ENCODE data around the gene SCAF1.
"Not testable (repeated sequence)": the region's sequence is repeated elsewhere in the genome, so short reads cannot be mapped to it uniquely, and the experiment has no call there.

SCAF1 gene

DNA sequence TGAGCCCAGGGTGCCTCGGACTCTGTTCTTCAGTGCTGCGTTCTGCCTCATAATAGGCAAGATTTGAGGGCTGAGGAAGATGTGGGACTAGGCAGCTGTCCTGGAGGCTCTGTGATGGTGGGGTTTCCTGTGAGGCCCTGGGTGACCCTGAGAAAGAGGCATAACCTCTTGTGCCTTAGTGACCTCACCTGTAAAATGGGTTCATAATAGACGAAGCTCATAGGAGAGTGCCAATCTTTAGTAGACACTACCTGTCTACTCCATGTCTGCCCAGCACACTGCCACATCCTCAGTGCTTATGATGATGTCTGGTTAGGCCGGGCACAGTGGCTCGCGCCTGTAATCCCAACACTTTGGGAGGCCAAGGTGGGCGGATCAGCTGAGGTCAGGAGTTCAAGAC is 25.5 kb upstream of the SCAF1 start:
- Histone ChIP-seq H3K9ac (ENCODE audit: low read length in 2 of 2) (no peak overlapping the region), H3K4me3 (ENCODE audit: low read length in 2 of 2) (no peak overlapping the region), H3K4me1 (ENCODE audit: control insufficient read depth, insufficient read depth, low read length) (peaks cover 7% of the 10 kb centered on the region), H3K36me3 (ENCODE audit: control insufficient read depth in 2 of 2, insufficient read depth in 2 of 2, low read length in 2 of 2) (peaks cover 28 to 42% of the 10 kb centered on the region in 2 donors), H3K9me3 (ENCODE audit: control insufficient read depth in 2 of 2, low read length in 2 of 2) (no peaks in the 10 kb centered on the region), H3K27me3 (ENCODE audit: control insufficient read depth in 1 of 2, insufficient read depth in 2 of 2, low read length in 2 of 2) (no peaks in the 10 kb centered on the region), H3K27ac (ENCODE audit: low read length) (no peak overlapping the region)

DNA sequence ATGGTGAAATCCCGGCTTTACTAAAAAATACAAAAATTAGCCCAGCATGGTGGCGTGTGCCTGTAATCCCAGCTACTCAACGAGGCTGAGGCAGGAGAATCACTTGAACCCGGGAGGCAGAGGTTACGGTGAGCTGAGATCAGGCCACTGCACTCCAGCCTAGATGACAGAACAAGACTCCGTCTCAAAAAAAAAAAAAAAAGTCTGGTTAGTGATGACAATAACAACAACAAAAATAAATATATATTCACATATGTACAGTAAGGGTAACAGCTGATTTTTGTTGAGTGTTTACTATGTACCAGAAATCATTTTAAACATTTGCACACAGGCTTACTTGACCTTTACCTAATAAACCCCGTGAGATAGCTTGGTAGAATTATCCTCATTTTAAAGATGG is 25.1 kb upstream of the SCAF1 start:
- H3K9me3 ChIP-seq (ENCODE audit: control insufficient read depth in 2 of 2, low read length in 2 of 2): no peaks in the 10 kb centered on the region
- H3K36me3 ChIP-seq (ENCODE audit: control insufficient read depth in 2 of 2, insufficient read depth in 2 of 2, low read length in 2 of 2): peaks cover 32 to 46% of the 10 kb centered on the region in 2 donors
- H3K4me3 ChIP-seq (ENCODE audit: low read length in 2 of 2): no peak overlapping the region
- H3K27ac ChIP-seq (ENCODE audit: low read length): no peak overlapping the region
- no peak overlapping the region for H3K9ac ChIP-seq (ENCODE audit: low read length in 2 of 2)
- peaks cover 7% of the 10 kb centered on the region for H3K4me1 ChIP-seq (ENCODE audit: control insufficient read depth, insufficient read depth, low read length)
- H3K27me3 ChIP-seq (ENCODE audit: control insufficient read depth in 1 of 2, insufficient read depth in 2 of 2, low read length in 2 of 2): no peaks in the 10 kb centered on the region

DNA sequence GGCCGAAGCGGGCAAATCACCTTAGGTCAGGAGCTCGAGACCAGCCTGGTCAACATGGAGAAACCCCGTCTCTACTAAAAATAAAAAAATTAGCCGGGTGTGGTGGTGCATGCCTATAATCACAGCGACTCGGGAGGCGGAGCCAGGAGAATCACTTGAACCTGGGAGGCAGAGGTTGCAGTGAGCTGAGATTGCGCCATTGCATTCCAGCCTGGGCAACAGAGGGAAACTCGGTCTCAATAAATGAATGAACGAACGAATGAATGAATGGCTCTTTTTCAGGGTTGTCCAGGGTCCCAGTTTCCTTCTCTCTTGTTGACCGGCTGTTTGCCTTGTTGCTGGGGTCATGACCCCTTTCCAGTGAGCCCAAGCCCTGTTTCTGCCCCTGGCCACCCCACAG is 24.1 kb upstream of the SCAF1 start:
- H3K4me1 ChIP-seq (ENCODE audit: control insufficient read depth, insufficient read depth, low read length); H3K9ac ChIP-seq (ENCODE audit: low read length in 2 of 2); H3K27ac ChIP-seq (ENCODE audit: low read length); H3K27me3 ChIP-seq (ENCODE audit: control insufficient read depth in 1 of 2, insufficient read depth in 2 of 2, low read length in 2 of 2); H3K4me3 ChIP-seq (ENCODE audit: low read length in 2 of 2); H3K9me3 ChIP-seq (ENCODE audit: control insufficient read depth in 2 of 2, low read length in 2 of 2): not testable (repeated sequence)
- H3K36me3 ChIP-seq (ENCODE audit: control insufficient read depth in 2 of 2, insufficient read depth in 2 of 2, low read length in 2 of 2): peaks cover 32 to 44% of the 10 kb centered on the region in 2 donors

DNA sequence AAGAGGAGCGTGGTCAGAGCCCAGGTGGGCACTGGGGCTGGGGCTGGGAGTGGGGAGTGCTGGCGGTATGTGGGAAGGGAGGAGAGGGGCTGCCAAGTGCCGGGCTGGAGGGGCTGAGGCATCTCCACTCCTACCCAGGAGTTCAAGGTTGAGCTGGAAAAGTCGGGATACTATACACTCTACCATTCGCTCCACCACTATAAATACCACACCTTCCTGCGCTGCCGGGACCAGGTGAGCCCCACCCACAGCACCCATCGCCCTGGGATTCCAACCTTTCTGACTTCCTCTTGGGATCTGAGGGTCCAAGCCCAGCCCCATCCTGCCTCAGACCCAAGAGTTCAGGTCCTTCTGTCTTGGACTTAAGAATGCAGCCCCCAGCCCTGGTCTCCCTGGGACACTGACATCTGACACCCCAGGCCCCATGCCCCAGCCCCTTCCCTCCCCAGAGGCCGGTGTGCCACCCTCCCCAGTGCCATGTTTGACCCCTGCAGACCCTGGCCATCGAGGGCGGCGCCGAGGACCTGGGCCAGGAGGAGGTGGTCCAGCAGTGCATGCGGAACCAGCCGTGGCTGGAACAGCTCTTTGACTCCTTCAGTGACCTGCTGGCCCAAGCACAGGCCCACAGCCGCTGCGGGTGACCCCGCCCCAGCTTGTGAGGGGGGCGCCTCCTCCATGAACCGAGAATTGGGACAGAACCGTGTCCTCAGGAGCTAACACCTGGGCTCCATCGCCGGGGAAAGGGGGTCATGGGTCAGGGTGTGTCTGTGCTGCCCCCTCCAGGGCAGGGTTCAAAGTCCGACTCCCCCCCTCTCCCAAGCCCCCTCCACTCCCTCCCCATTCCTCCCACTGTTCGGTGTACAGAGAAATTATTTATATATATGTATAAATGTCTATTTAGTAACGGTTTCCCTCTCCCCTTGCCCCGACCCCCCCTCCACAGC is 16.8 kb upstream of the SCAF1 start:
- H3K27ac ChIP-seq (ENCODE audit: low read length): no peak overlapping the region
- H3K9me3 ChIP-seq (ENCODE audit: control insufficient read depth in 2 of 2, low read length in 2 of 2): no peaks in the 10 kb centered on the region
- peaks cover 16 to 25% of the 10 kb centered on the region in 2 donors for H3K36me3 ChIP-seq (ENCODE audit: control insufficient read depth in 2 of 2, insufficient read depth in 2 of 2, low read length in 2 of 2)

DNA sequence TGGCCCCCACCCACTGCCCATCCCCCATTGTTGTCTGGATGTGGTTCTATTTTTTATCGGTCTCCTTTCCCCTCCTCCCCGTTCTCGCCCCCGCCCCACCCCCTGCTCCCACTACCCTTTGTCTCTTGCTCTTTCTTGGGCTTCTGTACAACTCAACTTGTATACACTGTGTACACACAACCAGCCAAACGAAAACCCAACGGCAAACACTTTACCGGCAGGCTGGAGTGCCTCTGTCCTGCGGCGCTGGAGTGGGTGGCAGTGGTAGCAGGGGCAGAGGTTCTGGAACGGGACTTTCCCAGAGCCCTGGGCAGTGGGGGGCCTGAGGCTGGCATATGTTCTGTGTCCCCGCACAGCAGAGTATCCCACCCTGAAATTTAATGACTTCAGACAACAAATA is 15.8 kb upstream of the SCAF1 start:
- no peaks in the 10 kb centered on the region for H3K27me3 ChIP-seq (ENCODE audit: control insufficient read depth in 1 of 2, insufficient read depth in 2 of 2, low read length in 2 of 2)
- H3K9ac ChIP-seq (ENCODE audit: low read length in 2 of 2): no peak overlapping the region
- H3K27ac ChIP-seq (ENCODE audit: low read length): no peak overlapping the region
- H3K4me1 ChIP-seq (ENCODE audit: control insufficient read depth, insufficient read depth, low read length): peaks cover 11% of the 10 kb centered on the region
- H3K9me3 ChIP-seq (ENCODE audit: control insufficient read depth in 2 of 2, low read length in 2 of 2): no peaks in the 10 kb centered on the region
- peaks cover 16 to 22% of the 10 kb centered on the region in 2 donors for H3K36me3 ChIP-seq (ENCODE audit: control insufficient read depth in 2 of 2, insufficient read depth in 2 of 2, low read length in 2 of 2)
- no peak overlapping the region for H3K4me3 ChIP-seq (ENCODE audit: low read length in 2 of 2)

More for the DNA sequence above, 16.8 kb upstream of the SCAF1 start:
- no peaks in the 10 kb centered on the region for H3K27me3 ChIP-seq (ENCODE audit: control insufficient read depth in 1 of 2, insufficient read depth in 2 of 2, low read length in 2 of 2)
- H3K4me3 ChIP-seq (ENCODE audit: low read length in 2 of 2): no peak overlapping the region
- peaks cover 5% of the 10 kb centered on the region for H3K4me1 ChIP-seq (ENCODE audit: control insufficient read depth, insufficient read depth, low read length)
- H3K9ac ChIP-seq (ENCODE audit: low read length in 2 of 2): no peak overlapping the region

DNA sequence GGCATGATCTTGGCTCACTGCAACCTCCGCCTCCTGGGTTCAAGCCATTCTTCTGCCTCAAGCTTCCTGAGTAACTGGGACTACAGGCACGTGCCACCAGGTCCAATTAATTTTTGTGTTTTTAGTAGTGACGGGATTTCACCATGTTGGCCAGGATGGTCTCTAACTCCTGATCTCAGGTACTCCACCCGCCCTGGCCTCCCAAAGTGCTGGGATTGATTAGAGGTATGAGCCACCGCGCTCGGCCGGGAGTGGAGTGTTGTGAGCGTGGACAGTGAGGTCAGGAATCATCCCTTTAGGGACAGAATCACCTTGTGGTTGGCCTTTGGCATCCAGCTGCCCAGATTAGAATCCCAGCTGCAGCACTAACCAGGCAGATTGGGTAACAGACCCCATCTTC is 12.3 kb upstream of the SCAF1 start:
- H3K9ac ChIP-seq (ENCODE audit: low read length in 2 of 2): no peak overlapping the region
- no peak overlapping the region for H3K4me3 ChIP-seq (ENCODE audit: low read length in 2 of 2)
- no peaks in the 10 kb centered on the region for H3K9me3 ChIP-seq (ENCODE audit: control insufficient read depth in 2 of 2, low read length in 2 of 2)
- no peaks in the 10 kb centered on the region for H3K27me3 ChIP-seq (ENCODE audit: control insufficient read depth in 1 of 2, insufficient read depth in 2 of 2, low read length in 2 of 2)
- peaks cover 8 to 10% of the 10 kb centered on the region in 2 donors for H3K36me3 ChIP-seq (ENCODE audit: control insufficient read depth in 2 of 2, insufficient read depth in 2 of 2, low read length in 2 of 2)
- H3K27ac ChIP-seq (ENCODE audit: low read length): no peak overlapping the region
- H3K4me1 ChIP-seq (ENCODE audit: control insufficient read depth, insufficient read depth, low read length): peaks cover 15% of the 10 kb centered on the region

DNA sequence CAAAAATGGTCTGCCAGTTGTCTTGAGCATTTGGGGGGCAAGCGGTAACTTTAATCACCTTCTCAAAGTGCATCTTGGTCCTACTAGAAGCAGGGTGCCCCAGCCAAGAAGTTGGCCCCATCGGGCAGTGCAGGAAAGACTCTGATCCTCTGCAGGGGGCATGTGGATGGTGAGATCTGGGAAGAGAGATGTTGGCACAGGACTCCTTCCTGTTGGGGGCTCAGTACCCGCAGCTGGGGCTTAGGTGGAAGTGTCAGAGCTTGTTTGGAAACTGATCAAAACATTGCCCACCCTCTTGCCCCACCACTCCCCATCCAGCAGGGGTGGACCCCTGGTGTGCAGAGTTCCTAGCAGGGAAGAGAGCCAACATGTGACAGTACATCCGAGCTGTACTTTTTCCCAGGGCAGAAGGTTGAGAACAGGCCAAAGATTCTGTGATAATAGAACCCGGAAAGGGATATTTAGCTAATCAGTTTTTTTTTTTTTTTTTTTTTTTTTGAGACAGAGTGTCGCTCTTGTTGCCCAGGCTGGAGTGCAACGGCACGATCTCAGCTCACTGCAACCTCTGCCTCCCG is 10.9 kb upstream of the SCAF1 start:
- H3K27me3 ChIP-seq (ENCODE audit: control insufficient read depth in 1 of 2, insufficient read depth in 2 of 2, low read length in 2 of 2): no peaks in the 10 kb centered on the region
- H3K9me3 ChIP-seq (ENCODE audit: control insufficient read depth in 2 of 2, low read length in 2 of 2): no peaks in the 10 kb centered on the region
- peaks cover 18% of the 10 kb centered on the region for H3K4me1 ChIP-seq (ENCODE audit: control insufficient read depth, insufficient read depth, low read length)
- H3K27ac ChIP-seq (ENCODE audit: low read length): peak overlapping the region; percentile 37
- H3K36me3 ChIP-seq (ENCODE audit: control insufficient read depth in 2 of 2, insufficient read depth in 2 of 2, low read length in 2 of 2): peaks cover 10 to 13% of the 10 kb centered on the region in 2 donors
- peak overlapping the region in 1 of 2 donors; percentile 15 for H3K4me3 ChIP-seq (ENCODE audit: low read length in 2 of 2)
- H3K9ac ChIP-seq (ENCODE audit: low read length in 2 of 2): peak overlapping the region in 1 of 2 donors; percentile 42

DNA sequence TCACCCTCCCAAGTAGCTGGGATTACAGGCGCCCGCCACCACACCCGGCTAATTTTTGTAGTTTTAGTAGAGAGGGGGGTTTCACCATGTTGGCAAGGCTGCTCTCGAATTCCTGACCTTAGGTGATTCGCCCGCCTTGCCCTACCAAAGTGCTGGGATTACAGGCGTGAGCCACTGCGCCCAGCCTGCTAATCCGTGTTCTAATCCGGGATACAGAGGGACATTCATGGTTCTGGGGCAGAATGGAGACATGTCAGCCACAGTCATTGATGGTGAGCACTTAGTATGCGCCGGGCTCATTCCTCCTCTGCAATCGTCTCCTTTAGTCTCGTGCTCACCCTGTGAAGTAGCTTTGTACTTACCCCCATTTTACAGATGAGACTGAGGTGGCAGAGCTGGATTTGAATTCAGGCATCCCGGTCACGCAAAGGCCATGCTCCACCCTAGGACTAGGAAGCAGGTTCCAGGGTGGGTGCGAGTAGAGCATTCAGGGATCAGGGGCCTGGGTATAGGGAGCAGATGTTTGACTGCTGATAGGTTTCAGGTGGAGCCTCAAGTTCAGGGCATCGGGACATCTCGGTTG is 10.3 kb upstream of the SCAF1 start:
- Histone ChIP-seq H3K4me3 (ENCODE audit: low read length in 2 of 2) (no peak overlapping the region), H3K9ac (ENCODE audit: low read length in 2 of 2) (no peak overlapping the region), H3K36me3 (ENCODE audit: control insufficient read depth in 2 of 2, insufficient read depth in 2 of 2, low read length in 2 of 2) (peaks cover 11 to 16% of the 10 kb centered on the region in 2 donors), H3K4me1 (ENCODE audit: control insufficient read depth, insufficient read depth, low read length) (peaks cover 23% of the 10 kb centered on the region), H3K27ac (ENCODE audit: low read length) (no peak overlapping the region), H3K9me3 (ENCODE audit: control insufficient read depth in 2 of 2, low read length in 2 of 2) (no peaks in the 10 kb centered on the region), H3K27me3 (ENCODE audit: control insufficient read depth in 1 of 2, insufficient read depth in 2 of 2, low read length in 2 of 2) (no peaks in the 10 kb centered on the region)

DNA sequence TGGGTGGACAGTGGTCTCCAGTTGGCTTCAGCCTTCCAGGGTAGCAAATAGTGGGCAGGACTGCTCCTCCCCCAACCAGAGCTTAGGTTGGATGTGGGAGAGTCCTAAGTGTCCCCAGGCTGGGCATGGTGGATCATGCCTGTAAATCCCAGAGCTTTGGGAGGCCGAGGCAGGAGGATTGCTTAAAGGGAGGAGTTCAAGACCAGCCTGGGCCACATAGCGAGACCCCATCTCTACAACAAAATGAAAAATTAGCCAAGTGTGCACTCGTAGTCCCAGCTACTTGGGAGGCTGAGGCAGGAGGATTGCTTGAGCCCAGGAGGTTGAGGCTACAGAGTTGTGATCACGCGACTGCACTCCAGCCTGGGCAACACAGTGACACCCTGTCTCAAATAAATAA is 9.4 kb upstream of the SCAF1 start:
- H3K9ac ChIP-seq (ENCODE audit: low read length in 2 of 2): no peak overlapping the region
- H3K4me3 ChIP-seq (ENCODE audit: low read length in 2 of 2): no peak overlapping the region
- H3K9me3 ChIP-seq (ENCODE audit: control insufficient read depth in 2 of 2, low read length in 2 of 2): no peaks in the 10 kb centered on the region
- no peaks in the 10 kb centered on the region for H3K27me3 ChIP-seq (ENCODE audit: control insufficient read depth in 1 of 2, insufficient read depth in 2 of 2, low read length in 2 of 2)
- H3K4me1 ChIP-seq (ENCODE audit: control insufficient read depth, insufficient read depth, low read length): peaks cover 29% of the 10 kb centered on the region
- H3K27ac ChIP-seq (ENCODE audit: low read length): no peak overlapping the region
- H3K36me3 ChIP-seq (ENCODE audit: control insufficient read depth in 2 of 2, insufficient read depth in 2 of 2, low read length in 2 of 2): peaks cover 11% of the 10 kb centered on the region in 2 donors

DNA sequence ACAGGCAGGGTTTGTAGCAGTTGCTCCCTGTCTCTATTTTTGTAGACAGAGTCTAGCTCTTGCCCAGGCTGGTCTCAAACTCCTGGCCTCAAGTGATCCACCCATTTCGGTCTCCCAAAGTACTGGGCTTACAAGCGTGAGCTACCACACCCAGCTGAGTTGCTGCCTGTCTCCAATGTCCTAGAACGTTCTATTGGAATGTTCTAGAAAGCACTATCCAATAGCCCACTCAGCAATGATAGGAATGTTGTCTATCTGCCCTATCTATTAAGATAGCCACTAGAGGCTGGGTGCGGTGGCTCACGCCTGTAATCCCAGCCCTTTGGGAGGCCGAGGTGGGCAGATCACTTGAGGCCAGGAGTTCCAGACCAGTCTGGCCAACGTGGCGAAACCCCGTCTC is 8.7 kb upstream of the SCAF1 start:
- H3K27ac ChIP-seq (ENCODE audit: low read length); H3K9ac ChIP-seq (ENCODE audit: low read length in 2 of 2); H3K9me3 ChIP-seq (ENCODE audit: control insufficient read depth in 2 of 2, low read length in 2 of 2); H3K27me3 ChIP-seq (ENCODE audit: control insufficient read depth in 1 of 2, insufficient read depth in 2 of 2, low read length in 2 of 2); H3K4me3 ChIP-seq (ENCODE audit: low read length in 2 of 2): not testable (repeated sequence)
- Histone ChIP-seq H3K36me3 (ENCODE audit: control insufficient read depth in 2 of 2, insufficient read depth in 2 of 2, low read length in 2 of 2) (peaks cover 11% of the 10 kb centered on the region in 2 donors), H3K4me1 (ENCODE audit: control insufficient read depth, insufficient read depth, low read length) (peaks cover 30% of the 10 kb centered on the region)

Data from stomach smooth muscle (tissue), 2 donors.